HEK293T (cell line): Measurements from ENCODE around the gene GCDH.

Source experiments
- ARNT ChIP-seq: fragments of 450-650 bp; IDR thresholded peaks from 2 replicates; pipeline ENCODE4 v1.6.1; 2017; ENCODE audit warnings: mild to moderate bottlenecking
- BHLHE40 ChIP-seq: fragments of 450-650 bp; IDR thresholded peaks from 2 replicates; pipeline ENCODE4 v1.6.1; 2016; ENCODE audit warnings: mild to moderate bottlenecking, moderate library complexity, borderline replicate concordance
- CTBP1 ChIP-seq: fragments of 450-650 bp; IDR thresholded peaks from 2 replicates; pipeline ENCODE4 v1.6.1; 2016; ENCODE audit warnings: borderline replicate concordance
- ELF4 ChIP-seq: fragments of 450-650 bp; IDR thresholded peaks from 2 replicates; pipeline ENCODE4 v1.6.1; 2017; ENCODE audit warnings: antibody characterized with exemption
- FOXA1 ChIP-seq: fragments of 450-650 bp; IDR thresholded peaks from 2 replicates; pipeline ENCODE4 v1.6.1; 2016; ENCODE audit warnings: mild to moderate bottlenecking
- FOXK2 ChIP-seq: fragments of 450-650 bp; IDR thresholded peaks from 2 replicates; pipeline ENCODE4 v1.6.1; 2016; ENCODE audit warnings: mild to moderate bottlenecking
- FOXM1 ChIP-seq: fragments of 450-650 bp; IDR thresholded peaks from 2 replicates; pipeline ENCODE4 v1.6.1; 2017; ENCODE audit warnings: mild to moderate bottlenecking, borderline replicate concordance
- HDGF ChIP-seq: fragments of 450-650 bp; IDR thresholded peaks from 2 replicates; pipeline ENCODE4 v1.6.1; 2017; ENCODE audit warnings: antibody characterized with exemption, borderline replicate concordance
- NFRKB ChIP-seq: fragments of 450-650 bp; IDR thresholded peaks from 2 replicates; pipeline ENCODE4 v1.6.1; 2016; ENCODE audit warnings: mild to moderate bottlenecking, moderate library complexity
- PKNOX1 ChIP-seq: fragments of 450-650 bp; IDR thresholded peaks from 2 replicates; pipeline ENCODE4 v1.6.1; 2016
- SP1 ChIP-seq: fragments of 450-650 bp; IDR thresholded peaks from 2 replicates; pipeline ENCODE4 v1.6.1; 2017
- SUZ12 ChIP-seq: fragments of 450-650 bp; IDR thresholded peaks from 2 replicates; pipeline ENCODE4 v1.6.1; 2016; ENCODE audit warnings: mild to moderate bottlenecking
- TARDBP ChIP-seq: fragments of 450-650 bp; IDR thresholded peaks from 2 replicates; pipeline ENCODE4 v1.6.1; 2016
- ZNF384 ChIP-seq: fragments of 450-650 bp; IDR thresholded peaks from 2 replicates; pipeline ENCODE4 v1.6.1; 2016

GRCh38 chr19:12932392-12933286 is 41.7 kb downstream of the GCDH start:
- TF ChIP-seq SUZ12 (no peak), ARNT (no peak), FOXA1 (no peak), ZNF384 (no peak), BHLHE40 (no peak), TARDBP (no peak), FOXK2 (no peak), PKNOX1 (no peak), CTBP1 (no peak), SP1 (no peak), ELF4 (no peak), NFRKB (no peak), HDGF (no peak), FOXM1 (no peak)
